HepG2 (cell line): ENCODE results near the gene COPS6. TPM values are rescaled to one million over a fixed set of nuclear protein-coding genes. Genes with fewer than 3 reads are reported as not detected.
A peak's percentile ranks its signal among the peaks of the same experiment; 100 is the strongest.

ENCODE experiments used
- DR1 ChIP-seq: sonication (generic); formaldehyde crosslinking; IDR thresholded peaks from 2 replicates; pipeline ENCODE4 v1.8.0; 2021; ENCODE audit warnings: mild to moderate bottlenecking, missing genetic modification reagents, inconsistent platforms
- FIP1L1 ChIP-seq: fragments of 200-400 bp; formaldehyde crosslinking; IDR thresholded peaks from 2 replicates; pipeline ENCODE4 v1.6.1; 2018; ENCODE audit warnings: low read depth, mild to moderate bottlenecking, low read length, moderate library complexity, borderline replicate concordance; ENCODE audit not compliant: insufficient read depth
- FOSL2 ChIP-seq: sonication (generic); formaldehyde crosslinking; IDR thresholded peaks from 2 replicates; pipeline ENCODE4 v1.4.0; 2020; ENCODE audit warnings: missing genetic modification reagents
- HOXA5 ChIP-seq: sonication (generic); formaldehyde crosslinking; IDR thresholded peaks from 2 replicates; pipeline ENCODE4 v1.4.0; 2020; ENCODE audit warnings: missing genetic modification reagents
- MIER3 ChIP-seq: IDR thresholded peaks from 2 replicates; pipeline ENCODE4 v1.6.1; 2016; ENCODE audit warnings: missing compliant biosample characterization, borderline replicate concordance
- MLLT10 ChIP-seq: sonication (generic); formaldehyde crosslinking; IDR thresholded peaks from 2 replicates; pipeline ENCODE4 v1.4.0; 2020; ENCODE audit warnings: missing genetic modification reagents
- PHB2 ChIP-seq: fragments of 450-650 bp; IDR thresholded peaks from 2 replicates; pipeline ENCODE4 v1.6.1; 2018; ENCODE audit not compliant: partially characterized antibody
- PHF5A ChIP-seq: IDR thresholded peaks from one replicate; pipeline ENCODE4 v1.6.1; 2018; ENCODE audit warnings: low read depth, missing genetic modification reagents; ENCODE audit not compliant: unreplicated experiment
- SATB2 ChIP-seq: sonication (generic); formaldehyde crosslinking; IDR thresholded peaks from 2 replicates; pipeline ENCODE4 v1.5.0; 2020; ENCODE audit warnings: missing genetic modification reagents
- STAG1 ChIP-seq: sonication (generic); formaldehyde crosslinking; IDR thresholded peaks from 2 replicates; pipeline ENCODE4 v1.4.0; 2020; ENCODE audit warnings: missing genetic modification reagents
- U2AF2 ChIP-seq: fragments of 200-400 bp; formaldehyde crosslinking; IDR thresholded peaks from 2 replicates; pipeline ENCODE4 v1.6.1; 2017; ENCODE audit warnings: low read depth, mild to moderate bottlenecking, low read length
- ZNF333 ChIP-seq: sonication (generic); formaldehyde crosslinking; IDR thresholded peaks from 2 replicates; pipeline ENCODE4 v1.4.0; 2020; ENCODE audit warnings: mild to moderate bottlenecking, missing genetic modification reagents, borderline replicate concordance
- ZNF432 ChIP-seq: sonication (generic); formaldehyde crosslinking; IDR thresholded peaks from 2 replicates; pipeline ENCODE4 v1.5.0; 2020; ENCODE audit warnings: missing genetic modification reagents, mild to moderate bottlenecking, borderline replicate concordance
- ZSCAN25 ChIP-seq: sonication (generic); formaldehyde crosslinking; IDR thresholded peaks from 2 replicates; pipeline ENCODE4 v1.8.0; 2022; ENCODE audit warnings: mild to moderate bottlenecking, missing genetic modification reagents
- polyA plus RNA-seq, 8 experiments: library from polyadenylated mRNA; depleted of rRNA in 3 of 8; stranded (reverse) in 7 of 8; unstranded in 1 of 8; fragments of >200 nt; fragmentation: Illumina TruSeq in 4 of 8; extraction: Trizol in 4 of 8; gene quantifications; 2 replicates each; pipeline versions ENCODE4 v1.2.1 to v1.2.3, GENCODE V29; 2011 to 2016; ENCODE audit warnings: low read depth in 4 of 8, missing spikeins in 1 of 8, mixed read lengths in 1 of 8; ENCODE audit not compliant: insufficient read depth in 1 of 8
- total RNA-seq, 5 experiments: library from RNA; depleted of rRNA; stranded (reverse); fragments of >200 nt; fragmentation: Illumina TruSeq; extraction: Trizol; gene quantifications; 2 replicates each; pipeline ENCODE4 v1.2.3, GENCODE V29; 2016; ENCODE audit warnings: low read depth in 1 of 5
- TF ChIP-seq, protein P1 (sequence below): sonication (generic); formaldehyde crosslinking; IDR thresholded peaks from 2 replicates; pipeline ENCODE4 v1.4.0; 2020; ENCODE audit warnings: missing genetic modification reagents
- TF ChIP-seq, protein P2 (sequence below): sonication (generic); formaldehyde crosslinking; IDR thresholded peaks from 2 replicates; pipeline ENCODE4 v1.4.0; 2020; ENCODE audit warnings: mild to moderate bottlenecking, missing genetic modification reagents
- TF ChIP-seq, protein P3 (sequence below): sonication (generic); formaldehyde crosslinking; IDR thresholded peaks from 2 replicates; pipeline ENCODE4 v1.8.0; 2022; ENCODE audit warnings: missing genetic modification reagents, mild to moderate bottlenecking, inconsistent platforms, borderline replicate concordance

Gene COPS6
- total and polyA plus RNA-seq, 2 of the 13 experiments (the other 11 are each of a cell fraction or from before 2014, with no cell fraction given) = 33.4 to 117 TPM

DNA sequence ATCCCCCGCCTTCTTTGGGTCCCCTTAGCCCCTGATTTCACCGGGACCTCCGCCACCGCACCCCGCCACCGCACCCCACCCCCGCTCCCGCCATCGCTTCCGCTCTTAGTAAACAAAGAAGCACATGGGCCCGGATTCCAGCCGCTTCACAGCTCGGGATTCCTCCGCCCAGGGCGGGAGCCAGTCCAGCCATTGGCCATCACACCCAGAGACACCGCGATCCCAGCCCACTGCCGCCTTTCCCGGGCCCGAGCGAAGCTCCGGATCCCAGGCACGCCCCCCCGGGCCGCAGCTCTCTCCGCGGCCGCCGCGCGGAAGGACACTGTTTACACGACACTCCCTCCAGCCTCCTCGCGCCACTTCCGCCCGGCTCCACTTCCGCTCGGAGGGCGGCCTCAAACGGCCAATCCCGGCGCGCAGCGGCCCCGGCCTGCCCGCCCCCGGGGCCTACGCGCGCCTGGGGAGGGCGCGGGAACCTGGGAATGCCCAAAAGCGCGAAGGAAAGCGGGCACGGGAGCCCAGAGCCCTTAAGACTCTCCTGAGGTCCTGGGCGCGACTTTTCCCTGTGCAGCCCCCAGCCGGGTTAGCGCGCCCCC lies 11.7 kb downstream of the COPS6 start (continued):
- TF ChIP-seq FIP1L1 (no peak), FOSL2 (CRISPR knock-in tag) (peak; percentile 53), ZSCAN25 (peak; percentile 45; the same call in 1 of the 2 replicates), MIER3 (CRISPR knock-in tag) (peak; percentile 44; the same call in 1 of the 2 replicates), U2AF2 (0 out of 2 replicates have a peak, but pooled peaks have one; percentile 65), ZNF432 (CRISPR knock-in tag) (no peak), MLLT10 (CRISPR knock-in tag) (no peak), STAG1 (no peak; the same call in 1 of the 2 replicates), PHF5A (CRISPR knock-in tag) (no peak), ZNF333 (CRISPR knock-in tag) (no peak), PHB2 (no peak), SATB2 (no peak), DR1 (peak; percentile 44; the same call in 1 of the 2 replicates), HOXA5 (peak; percentile 56)
- TF ChIP-seq, protein P1, sequence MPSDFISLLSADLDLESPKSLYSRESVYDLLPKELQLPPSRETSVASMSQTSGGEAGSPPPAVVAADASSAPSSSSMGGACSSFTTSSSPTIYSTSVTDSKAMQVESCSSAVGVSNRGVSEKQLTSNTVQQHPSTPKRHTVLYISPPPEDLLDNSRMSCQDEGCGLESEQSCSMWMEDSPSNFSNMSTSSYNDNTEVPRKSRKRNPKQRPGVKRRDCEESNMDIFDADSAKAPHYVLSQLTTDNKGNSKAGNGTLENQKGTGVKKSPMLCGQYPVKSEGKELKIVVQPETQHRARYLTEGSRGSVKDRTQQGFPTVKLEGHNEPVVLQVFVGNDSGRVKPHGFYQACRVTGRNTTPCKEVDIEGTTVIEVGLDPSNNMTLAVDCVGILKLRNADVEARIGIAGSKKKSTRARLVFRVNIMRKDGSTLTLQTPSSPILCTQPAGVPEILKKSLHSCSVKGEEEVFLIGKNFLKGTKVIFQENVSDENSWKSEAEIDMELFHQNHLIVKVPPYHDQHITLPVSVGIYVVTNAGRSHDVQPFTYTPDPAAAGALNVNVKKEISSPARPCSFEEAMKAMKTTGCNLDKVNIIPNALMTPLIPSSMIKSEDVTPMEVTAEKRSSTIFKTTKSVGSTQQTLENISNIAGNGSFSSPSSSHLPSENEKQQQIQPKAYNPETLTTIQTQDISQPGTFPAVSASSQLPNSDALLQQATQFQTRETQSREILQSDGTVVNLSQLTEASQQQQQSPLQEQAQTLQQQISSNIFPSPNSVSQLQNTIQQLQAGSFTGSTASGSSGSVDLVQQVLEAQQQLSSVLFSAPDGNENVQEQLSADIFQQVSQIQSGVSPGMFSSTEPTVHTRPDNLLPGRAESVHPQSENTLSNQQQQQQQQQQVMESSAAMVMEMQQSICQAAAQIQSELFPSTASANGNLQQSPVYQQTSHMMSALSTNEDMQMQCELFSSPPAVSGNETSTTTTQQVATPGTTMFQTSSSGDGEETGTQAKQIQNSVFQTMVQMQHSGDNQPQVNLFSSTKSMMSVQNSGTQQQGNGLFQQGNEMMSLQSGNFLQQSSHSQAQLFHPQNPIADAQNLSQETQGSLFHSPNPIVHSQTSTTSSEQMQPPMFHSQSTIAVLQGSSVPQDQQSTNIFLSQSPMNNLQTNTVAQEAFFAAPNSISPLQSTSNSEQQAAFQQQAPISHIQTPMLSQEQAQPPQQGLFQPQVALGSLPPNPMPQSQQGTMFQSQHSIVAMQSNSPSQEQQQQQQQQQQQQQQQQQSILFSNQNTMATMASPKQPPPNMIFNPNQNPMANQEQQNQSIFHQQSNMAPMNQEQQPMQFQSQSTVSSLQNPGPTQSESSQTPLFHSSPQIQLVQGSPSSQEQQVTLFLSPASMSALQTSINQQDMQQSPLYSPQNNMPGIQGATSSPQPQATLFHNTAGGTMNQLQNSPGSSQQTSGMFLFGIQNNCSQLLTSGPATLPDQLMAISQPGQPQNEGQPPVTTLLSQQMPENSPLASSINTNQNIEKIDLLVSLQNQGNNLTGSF (CRISPR knock-in tag) = no peak
- TF ChIP-seq, protein P2, sequence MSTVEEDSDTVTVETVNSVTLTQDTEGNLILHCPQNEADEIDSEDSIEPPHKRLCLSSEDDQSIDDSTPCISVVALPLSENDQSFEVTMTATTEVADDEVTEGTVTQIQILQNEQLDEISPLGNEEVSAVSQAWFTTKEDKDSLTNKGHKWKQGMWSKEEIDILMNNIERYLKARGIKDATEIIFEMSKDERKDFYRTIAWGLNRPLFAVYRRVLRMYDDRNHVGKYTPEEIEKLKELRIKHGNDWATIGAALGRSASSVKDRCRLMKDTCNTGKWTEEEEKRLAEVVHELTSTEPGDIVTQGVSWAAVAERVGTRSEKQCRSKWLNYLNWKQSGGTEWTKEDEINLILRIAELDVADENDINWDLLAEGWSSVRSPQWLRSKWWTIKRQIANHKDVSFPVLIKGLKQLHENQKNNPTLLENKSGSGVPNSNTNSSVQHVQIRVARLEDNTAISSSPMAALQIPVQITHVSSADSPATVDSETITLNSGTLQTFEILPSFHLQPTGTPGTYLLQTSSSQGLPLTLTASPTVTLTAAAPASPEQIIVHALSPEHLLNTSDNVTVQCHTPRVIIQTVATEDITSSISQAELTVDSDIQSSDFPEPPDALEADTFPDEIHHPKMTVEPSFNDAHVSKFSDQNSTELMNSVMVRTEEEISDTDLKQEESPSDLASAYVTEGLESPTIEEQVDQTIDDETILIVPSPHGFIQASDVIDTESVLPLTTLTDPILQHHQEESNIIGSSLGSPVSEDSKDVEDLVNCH (CRISPR knock-in tag) = no peak
- TF ChIP-seq, protein P3, sequence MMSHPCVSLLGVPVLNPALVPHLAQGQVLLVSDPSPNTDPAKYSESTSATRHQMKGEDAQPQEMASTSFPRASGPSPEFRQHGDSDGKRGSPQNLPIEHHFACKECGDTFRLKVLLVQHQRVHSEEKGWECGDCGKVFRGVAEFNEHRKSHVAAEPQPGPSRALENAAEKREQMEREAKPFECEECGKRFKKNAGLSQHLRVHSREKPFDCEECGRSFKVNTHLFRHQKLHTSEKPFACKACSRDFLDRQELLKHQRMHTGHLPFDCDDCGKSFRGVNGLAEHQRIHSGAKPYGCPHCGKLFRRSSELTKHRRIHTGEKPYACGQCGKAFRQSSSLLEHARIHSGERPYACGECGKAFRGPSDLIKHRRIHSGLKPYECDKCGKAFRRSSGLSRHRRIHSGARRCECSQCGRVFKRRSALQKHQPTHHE (CRISPR knock-in tag) = no peak
